Brain microvascular endothelial cell (primary cell): Measurements from ENCODE around the gene YAF2.
"Not testable (repeated sequence)": the region's sequence is repeated elsewhere in the genome, so short reads cannot be mapped to it uniquely, and the experiment has no call there.

Experiments
- DNase-seq: peaks from one replicate; pipeline ENCODE4 v3.0.0-alpha.2; 2020
- H3K27ac ChIP-seq: fragments of 250-450 bp; sonication (Bioruptor Pico); 2 replicates; pipeline ENCODE4 v1.5.1; 2020; ENCODE audit warnings: mild to moderate bottlenecking, moderate library complexity
- H3K27me3 ChIP-seq: fragments of 250-450 bp; sonication (Bioruptor Pico); replicated peaks from 2 replicates; pipeline ENCODE4 v1.5.1; 2020; ENCODE audit warnings: mild to moderate bottlenecking
- H3K36me3 ChIP-seq: fragments of 250-450 bp; sonication (Bioruptor Pico); replicated peaks from 2 replicates; pipeline ENCODE4 v1.5.1; 2020; ENCODE audit warnings: mild to moderate bottlenecking
- H3K4me3 ChIP-seq: 2 replicates; pipeline ENCODE4 v1.5.1; 2011; ENCODE audit warnings: low read depth, mild to moderate bottlenecking, control low read depth, low read length, moderate library complexity
- CTCF ChIP-seq: IDR thresholded peaks from 2 replicates; pipeline ENCODE4 v1.5.1; 2011; ENCODE audit warnings: low read depth, mild to moderate bottlenecking, moderate library complexity, low read length, control low read depth, inconsistent platforms; ENCODE audit errors: missing control alignments
- in situ Hi-C: cut with HindIII; loops from 2 replicates; pipeline ENCODE4 v1.10.0; 2017; ENCODE audit warnings: low sequenced_read_pairs, low pct_ligation_motif_present

Gene YAF2

GRCh38 chr12:42199007-42199406 is 39.0 kb downstream of the YAF2 start:
- peaks cover 2% of the 10 kb centered on the region for H3K36me3 ChIP-seq
- H3K27me3 ChIP-seq = no peaks in the 10 kb centered on the region
- no peak overlapping the region for H3K4me3 ChIP-seq
- no peak for DNase-seq
- no peak for TF ChIP-seq CTCF
- no peak overlapping the region for H3K27ac ChIP-seq
- in situ Hi-C loops = no loop called here

- no peak for TF ChIP-seq CTCF
- in situ Hi-C loops = no loop called here
- H3K27ac ChIP-seq = no peak overlapping the region
- peaks cover 2% of the 10 kb centered on the region for H3K36me3 ChIP-seq
- no peak overlapping the region for H3K4me3 ChIP-seq
- DNase-seq = no peak
- no peaks in the 10 kb centered on the region for H3K27me3 ChIP-seq
These were observed 41.1 kb downstream of the YAF2 start for GRCh38 chr12:42196723-42197603.

GRCh38 chr12:42192686-42193085 is 45.4 kb downstream of the YAF2 start:
- TF ChIP-seq CTCF = no peak
- Histone ChIP-seq H3K4me3 (no peak overlapping the region), H3K27me3 (no peaks in the 10 kb centered on the region), H3K36me3 (no peaks in the 10 kb centered on the region), H3K27ac (no peak overlapping the region)
- DNase-seq = no peak
- in situ Hi-C loops = no loop called here

GRCh38 chr12:42192258-42192657 is 45.8 kb downstream of the YAF2 start:
- Histone ChIP-seq H3K27ac (no peak overlapping the region), H3K36me3 (no peaks in the 10 kb centered on the region), H3K4me3 (no peak overlapping the region), H3K27me3 (no peaks in the 10 kb centered on the region)
- no peak for DNase-seq
- no peak for TF ChIP-seq CTCF
- in situ Hi-C loops = no loop called here

- TF ChIP-seq CTCF = no peak
- in situ Hi-C loops = no loop called here
- DNase-seq = no peak
These were observed 47.7 kb downstream of the YAF2 start for GRCh38 chr12:42190376-42190775.

GRCh38 chr12:42188275-42188674 is 49.8 kb downstream of the YAF2 start:
- H3K36me3 ChIP-seq, H3K27ac ChIP-seq, H3K4me3 ChIP-seq, in situ Hi-C loops, DNase-seq, H3K27me3 ChIP-seq: not testable (repeated sequence)

More at GRCh38 chr12:42190376-42190775, 47.7 kb downstream of the YAF2 start:
- Histone ChIP-seq H3K36me3 (no peaks in the 10 kb centered on the region), H3K27ac (no peak overlapping the region), H3K4me3 (no peak overlapping the region), H3K27me3 (no peaks in the 10 kb centered on the region)
